DND-41 (cell line): ENCODE measurements around the gene SETX.

Experiments
- ATAC-seq: fragments of 200-7000 bp; cut with Tn5 transposase; 3 replicates; pipeline ENCODE4 v1.9.1; 2021; ENCODE audit warnings: low read depth; ENCODE audit not compliant: insufficient read depth
- DNase-seq: peaks from one replicate; pipeline ENCODE4 v3.0.0-alpha.2; 2020
- H2AFZ ChIP-seq: 2 replicates; pipeline ENCODE4 v1.6.0; 2012; ENCODE audit warnings: low read depth, low read length
- H3K27ac ChIP-seq: 2 replicates; pipeline ENCODE4 v1.5.1; 2012; ENCODE audit warnings: low read length, inconsistent platforms
- H3K27me3 ChIP-seq: fragments of 200-600 bp; sonication (generic); 2 replicates; pipeline ENCODE4 v1.6.0; 2012; ENCODE audit warnings: low read length, mild to moderate bottlenecking, inconsistent platforms; ENCODE audit not compliant: insufficient read depth, poor library complexity
- H3K36me3 ChIP-seq: 2 replicates; pipeline ENCODE4 v1.5.1; 2012; ENCODE audit warnings: low read length, inconsistent platforms; ENCODE audit not compliant: insufficient read depth
- H3K4me1 ChIP-seq: 2 replicates; pipeline ENCODE4 v1.5.1; 2012; ENCODE audit warnings: mild to moderate bottlenecking, low read length; ENCODE audit not compliant: insufficient read depth
- H3K4me2 ChIP-seq: 2 replicates; pipeline ENCODE4 v1.6.0; 2012; ENCODE audit warnings: mild to moderate bottlenecking, moderate library complexity, low read length, inconsistent platforms; ENCODE audit not compliant: insufficient read depth
- H3K4me3 ChIP-seq, 2 experiments: fragments of 200-600 bp in 1 of 2; shearing (Covaris generic) in 1 of 2; 2 replicates each; pipeline ENCODE4 v1.5.1; 2012 to 2016; ENCODE audit warnings: inconsistent platforms in 2 of 2, low read length in 2 of 2, mild to moderate bottlenecking in 2 of 2, low read depth in 1 of 2, moderate library complexity in 1 of 2
- H3K79me2 ChIP-seq: 2 replicates; pipeline ENCODE4 v1.6.0; 2012; ENCODE audit warnings: low read length, inconsistent platforms; ENCODE audit not compliant: insufficient read depth
- H3K9ac ChIP-seq: 2 replicates; pipeline ENCODE4 v1.6.0; 2012; ENCODE audit warnings: low read depth, mild to moderate bottlenecking, inconsistent platforms, low read length, moderate library complexity
- H3K9me3 ChIP-seq: 2 replicates; pipeline ENCODE4 v1.5.1; 2012; ENCODE audit warnings: low read length, moderate library complexity, mild to moderate bottlenecking, inconsistent platforms; ENCODE audit not compliant: insufficient read depth, severe bottlenecking
- H4K20me1 ChIP-seq: 2 replicates; pipeline ENCODE4 v1.6.0; 2012; ENCODE audit warnings: low read length; ENCODE audit not compliant: insufficient read depth
- CTCF ChIP-seq: IDR thresholded peaks from 2 replicates; pipeline ENCODE4 v1.5.1; 2012; ENCODE audit warnings: borderline replicate concordance, low read length, moderate library complexity, mild to moderate bottlenecking; ENCODE audit not compliant: poor library complexity, severe bottlenecking; ENCODE audit errors: extremely low read depth
- EZH2 ChIP-seq: IDR thresholded peaks from 3 replicates; pipeline ENCODE4 v1.6.1; 2012; ENCODE audit warnings: borderline replicate concordance, low read depth, mild to moderate bottlenecking, moderate library complexity, low read length, inconsistent platforms; ENCODE audit not compliant: severe bottlenecking

SETX gene

GRCh38 chr9:132357764-132358163 lies 3.0 kb upstream of the SETX start:
- ATAC-seq (no peak), DNase-seq (no peak)
- H3K36me3 ChIP-seq = peaks cover 5% of the 10 kb centered on the region
- H3K27me3 ChIP-seq = no peaks in the 10 kb centered on the region
- no peak overlapping the region for H3K27ac ChIP-seq
- peaks cover 21% of the 10 kb centered on the region for H3K4me1 ChIP-seq
- H4K20me1 ChIP-seq = peaks cover 5% of the 10 kb centered on the region; the same call in 1 of the 2 replicates
- no peak overlapping the region for H2AFZ ChIP-seq
- no peak overlapping the region for H3K4me2 ChIP-seq
- H3K9ac ChIP-seq = no peak overlapping the region
- H3K4me3 ChIP-seq = no peak overlapping the region
- TF ChIP-seq CTCF (no peak), EZH2 (no peak)
- H3K9me3 ChIP-seq = no peaks in the 10 kb centered on the region
- peaks cover 20% of the 10 kb centered on the region for H3K79me2 ChIP-seq

DNA sequence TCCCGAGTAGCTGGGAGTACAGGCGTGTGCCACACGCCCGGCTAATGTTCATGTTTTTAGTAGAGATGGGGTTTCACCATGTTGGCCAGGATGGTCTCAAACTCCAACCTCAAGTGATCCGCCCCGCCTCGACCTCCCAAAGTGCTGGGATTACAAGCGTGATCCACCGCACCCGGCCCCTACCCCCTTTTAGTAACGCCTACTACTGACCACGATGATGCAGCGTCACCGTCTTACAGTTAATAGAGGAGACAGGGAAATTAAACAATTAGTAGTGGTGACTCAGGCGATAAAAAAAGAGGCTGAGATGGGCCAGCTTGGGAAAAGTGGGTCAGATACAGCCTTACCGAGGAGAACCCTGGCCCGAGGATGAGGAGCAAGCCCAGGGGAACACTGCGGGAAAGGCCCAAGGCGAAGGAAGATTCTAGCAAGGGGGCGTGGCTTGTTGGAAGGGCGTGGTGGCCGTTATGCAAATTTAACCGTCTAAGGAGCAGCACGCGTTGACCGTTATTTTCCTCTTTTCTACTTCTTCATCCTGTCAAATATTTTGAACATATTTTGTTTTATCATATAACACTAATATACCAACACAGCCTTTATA lies 1.6 kb upstream of the SETX start:
- ATAC-seq = no peak
- no peaks in the 10 kb centered on the region for H3K9me3 ChIP-seq
- H2AFZ ChIP-seq = no peak overlapping the region
- peaks cover 5% of the 10 kb centered on the region; the same call in 1 of the 2 replicates for H4K20me1 ChIP-seq
- no peak overlapping the region for H3K27ac ChIP-seq
- no peak for DNase-seq
- H3K27me3 ChIP-seq = no peaks in the 10 kb centered on the region
- no peak for TF ChIP-seq CTCF
- no peak overlapping the region for H3K4me2 ChIP-seq
- H3K79me2 ChIP-seq = peaks cover 29% of the 10 kb centered on the region
- H3K9ac ChIP-seq = no peak overlapping the region
- peaks cover 18% of the 10 kb centered on the region for H3K36me3 ChIP-seq
- no peak overlapping the region for H3K4me3 ChIP-seq
- H3K4me1 ChIP-seq = peaks cover 35% of the 10 kb centered on the region

GRCh38 chr9:132351404-132352045 lies 3.3 kb downstream of the SETX start:
- no peak overlapping the region for H2AFZ ChIP-seq
- no peaks in the 10 kb centered on the region for H3K27me3 ChIP-seq
- H3K9me3 ChIP-seq = no peaks in the 10 kb centered on the region
- H3K36me3 ChIP-seq = peaks cover 52% of the 10 kb centered on the region
- H3K9ac ChIP-seq = peak overlapping the region; percentile 54
- peaks cover 47% of the 10 kb centered on the region for H3K79me2 ChIP-seq
- peaks cover 51% of the 10 kb centered on the region for H3K4me1 ChIP-seq
- peak overlapping the region; percentile 19 to 54; a peak in 3 of 4 replicates for H3K4me3 ChIP-seq
- peak overlapping the region; percentile 96 for H3K4me2 ChIP-seq
- peaks cover 5% of the 10 kb centered on the region; the same call in 1 of the 2 replicates for H4K20me1 ChIP-seq
- TF ChIP-seq CTCF = no peak
- no peak for TF ChIP-seq EZH2
- DNase-seq (no peak), ATAC-seq (peak; percentile 21; the same call in 1 of the 3 replicates)
- H3K27ac ChIP-seq = peak overlapping the region; percentile 69
